ENCODE data around the gene MUSK. TPM values are rescaled to one million over a fixed set of nuclear protein-coding genes. Genes with fewer than 3 reads are reported as not detected.
A peak's percentile ranks its signal among the peaks of the same experiment; 100 is the strongest.

The MUSK gene
- polyA plus RNA-seq, 2 of the 4 experiments (the other 2 are of a cell fraction): not detected

GRCh38 chr9:110775724-110776123 is 107.1 kb downstream of the MUSK start:
- Histone ChIP-seq H3K4me2 (no peak overlapping the region), H3K9me3 (no peaks in the 10 kb centered on the region), H3K4me1 (peaks cover 9% of the 10 kb centered on the region; the same call in 1 of the 3 replicates), H3K27ac (no peak overlapping the region), H3K4me3 (no peak overlapping the region)
- no peak for FAIRE-seq
- ChIA-PET CTCF (interaction anchor here (0.9 kb wide), 1 partner anchor 11 kb away, joined by 3 read pairs; no protein-coding TSS in a partner anchor), POLR2A (no interaction called here)
- WGBS (ENCODE audit: missing lambda C conversion rate): 95% methylated on average over 5 of the region's 5 CpGs
- DNase-seq (ENCODE audit: low read depth in 1 of 2, low spot score in 1 of 2): no peak
- TF ChIP-seq USF2 (IDR thresholded peaks at IDR 0.05): no peak
- TF ChIP-seq FOXS1 (CRISPR knock-in tag; IDR thresholded peaks at IDR 0.05): no peak
- TF ChIP-seq GATA3 (IDR thresholded peaks at IDR 0.05; ENCODE audit: borderline replicate concordance): no peak
- TF ChIP-seq PBX3 (IDR thresholded peaks at IDR 0.05): no peak
- no peak for TF ChIP-seq ZNF302 (CRISPR knock-in tag; IDR thresholded peaks at IDR 0.05)
- TF ChIP-seq MAX (IDR thresholded peaks at IDR 0.05): no peak
- TF ChIP-seq ELK1 (IDR thresholded peaks at IDR 0.05; ENCODE audit: low read depth, low read length): no peak
- no peak for TF ChIP-seq ZFP36 (IDR thresholded peaks at IDR 0.05; ENCODE audit: borderline replicate concordance, partially characterized antibody)
- no peak for TF ChIP-seq TFCP2L1 (CRISPR knock-in tag; IDR thresholded peaks at IDR 0.05)
- TF ChIP-seq HOXA7 (CRISPR knock-in tag; IDR thresholded peaks at IDR 0.05): no peak
- ATAC-seq: no peak

GRCh38 chr9:110776221-110776620 is 107.6 kb downstream of the MUSK start:
- FAIRE-seq (peak; percentile 54), DNase-seq (ENCODE audit: low read depth in 1 of 2, low spot score in 1 of 2) (no peak), ATAC-seq (no peak)
- peaks cover 9% of the 10 kb centered on the region; the same call in 1 of the 3 replicates for H3K4me1 ChIP-seq
- H3K27ac ChIP-seq: no peak overlapping the region
- H3K4me3 ChIP-seq: no peak overlapping the region
- POLR2A ChIA-PET: no interaction called here
- no peaks in the 10 kb centered on the region for H3K9me3 ChIP-seq
- CTCF ChIA-PET: interaction anchor here (0.9 kb wide), 1 partner anchor 10 kb away, joined by 3 read pairs; no protein-coding TSS in a partner anchor
- no peak overlapping the region for H3K4me2 ChIP-seq
- peak; percentile 57 for TF ChIP-seq MAFK (IDR thresholded peaks at IDR 0.05; ENCODE audit: partially characterized antibody)
- no peak for TF ChIP-seq JUN (IDR thresholded peaks at IDR 0.05)
- TF ChIP-seq RNF2 (IDR thresholded peaks at IDR 0.05; ENCODE audit: borderline replicate concordance, low read depth): no peak
- TF ChIP-seq ZFP36 (IDR thresholded peaks at IDR 0.05; ENCODE audit: borderline replicate concordance, partially characterized antibody): no peak
- 90% methylated on average over 1 of the region's 1 CpG for WGBS (ENCODE audit: missing lambda C conversion rate)

GRCh38 chr9:110777196-110777875 is 108.7 kb downstream of the MUSK start:
- 59% methylated on average over 5 of the region's 5 CpGs for WGBS (ENCODE audit: missing lambda C conversion rate)
- Histone ChIP-seq H3K27ac (peak overlapping the region in 1 of 2 experiments; percentile 19; a peak in 1 of 6 replicates), H3K4me3 (no peak overlapping the region), H3K4me1 (peaks cover 9% of the 10 kb centered on the region; the same call in 1 of the 3 replicates), H3K4me2 (peak overlapping the region; percentile 17; the same call in 1 of the 3 replicates), H3K9me3 (no peaks in the 10 kb centered on the region)
- POLR2A ChIA-PET: no interaction called here
- FAIRE-seq (peak; percentile 43), ATAC-seq (no peak), DNase-seq (ENCODE audit: low read depth in 1 of 2, low spot score in 1 of 2) (no peak)
- CTCF ChIA-PET: no interaction called here
- TF ChIP-seq ELK1 (IDR thresholded peaks at IDR 0.05; ENCODE audit: low read depth, low read length) (no peak), CHD2 (IDR thresholded peaks at IDR 0.05; ENCODE audit: low read length, partially characterized antibody) (no peak), CBX8 (IDR thresholded peaks at IDR 0.05) (no peak), REST (IDR thresholded peaks at IDR 0.05) (no peak), HEYL (CRISPR knock-in tag; IDR thresholded peaks at IDR 0.05) (no peak), HOXA7 (CRISPR knock-in tag; IDR thresholded peaks at IDR 0.05) (no peak), MYC (IDR thresholded peaks at IDR 0.05; ENCODE audit: borderline replicate concordance, low read length) (no peak), ZFP36 (IDR thresholded peaks at IDR 0.05; ENCODE audit: borderline replicate concordance, partially characterized antibody) (no peak), KDM1A (IDR thresholded peaks at IDR 0.05; ENCODE audit: low read depth) (no peak), BCL3 (IDR thresholded peaks at IDR 0.05) (no peak), EHMT2 (IDR thresholded peaks at IDR 0.05; ENCODE audit: low read depth) (no peak), NR3C1 (IDR thresholded peaks at IDR 0.05) (no peak), RARB (CRISPR knock-in tag; IDR thresholded peaks at IDR 0.05) (no peak)
